Thoracic aorta (tissue), 2 donors: ENCODE data around the gene EFCAB8. TPM values are rescaled to one million over a fixed set of nuclear protein-coding genes. Genes with fewer than 3 reads are reported as not detected.
"Not testable (repeated sequence)": the region's sequence is repeated elsewhere in the genome, so short reads cannot be mapped to it uniquely, and the experiment has no call there.

Source experiments
- ATAC-seq: fragments of 150-250 bp; one replicate; pipeline ENCODE4 v1.8.0; 2017; ENCODE audit warnings: low read depth; ENCODE audit not compliant: insufficient number of reproducible peaks, low FRiP score
- DNase-seq: peaks from one replicate; pipeline ENCODE4 v3.0.0-alpha.2; 2020; ENCODE audit warnings: low spot score
- H3K27ac ChIP-seq, 2 donors: fragments of 200-600 bp; sonication (generic); 1 replicate in 1 of 2; 2 replicates in 1 of 2; pipeline ENCODE4 v1.5.1; 2016; ENCODE audit warnings: mild to moderate bottlenecking in 2 of 2, moderate library complexity in 2 of 2
- H3K27me3 ChIP-seq: fragments of 200-600 bp; sonication (generic); replicated peaks from 2 replicates; pipeline ENCODE4 v1.6.0; 2016; ENCODE audit warnings: mild to moderate bottlenecking; ENCODE audit not compliant: insufficient read depth
- H3K36me3 ChIP-seq: fragments of 200-600 bp; sonication (generic); one replicate; pipeline ENCODE4 v1.5.1; 2016
- H3K4me1 ChIP-seq, 2 donors: fragments of 200-600 bp; sonication (generic); 1 replicate in 1 of 2; 2 replicates in 1 of 2; pipeline versions ENCODE4 v1.5.1 to v1.6.0; 2016; ENCODE audit warnings: low read depth in 2 of 2, mild to moderate bottlenecking in 1 of 2; ENCODE audit not compliant: control insufficient read depth in 1 of 2
- H3K4me3 ChIP-seq: fragments of 200-600 bp; sonication (generic); 2 replicates; pipeline ENCODE4 v1.5.1; 2016; ENCODE audit warnings: mild to moderate bottlenecking
- H3K9me3 ChIP-seq: fragments of 200-600 bp; sonication (generic); 2 replicates; pipeline ENCODE4 v1.5.1; 2016
- total RNA-seq, 2 donors: library from RNA; depleted of rRNA; stranded (reverse); fragments of >200 nt; gene quantifications; one replicate each; pipeline versions ENCODE4 v1.1.0 to v1.2.3, GENCODE V29; 2016
- TF ChIP-seq, protein P1 (sequence below): fragments of 200-600 bp; sonication (generic); IDR thresholded peaks from one replicate; pipeline ENCODE4 v1.5.1; 2019; ENCODE audit warnings: antibody characterized with exemption

Gene EFCAB8
- total RNA-seq, 2 donors from 2014 or later = 1.5 to 2.9 TPM

DNA sequence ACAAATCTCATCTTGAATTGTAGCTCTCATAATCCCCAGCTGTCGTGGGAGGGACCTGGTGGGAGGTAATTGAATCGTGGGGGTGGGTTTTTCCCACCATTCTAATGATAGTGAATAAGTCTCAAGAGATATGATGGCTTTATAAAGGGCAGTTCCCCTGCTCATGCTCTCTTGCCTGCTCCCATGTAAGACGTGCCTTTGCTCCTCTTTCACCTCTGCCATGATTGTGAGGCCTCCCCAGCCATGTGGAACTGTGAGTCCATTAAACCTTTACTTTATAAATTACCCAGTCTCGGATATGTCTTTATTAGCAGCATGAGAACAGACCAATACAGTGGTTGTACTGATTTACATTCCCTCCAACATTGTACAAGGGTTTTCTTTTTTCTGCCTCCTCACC is 75.9 kb downstream of the EFCAB8 start:
- H3K27me3 ChIP-seq = no peaks in the 10 kb centered on the region
- H3K9me3 ChIP-seq = no peaks in the 10 kb centered on the region
- no peaks in the 10 kb centered on the region for H3K4me1 ChIP-seq
- no peaks in the 10 kb centered on the region for H3K36me3 ChIP-seq
- no peak overlapping the region for H3K4me3 ChIP-seq
- H3K27ac ChIP-seq = no peak overlapping the region
- TF ChIP-seq, protein P1, sequence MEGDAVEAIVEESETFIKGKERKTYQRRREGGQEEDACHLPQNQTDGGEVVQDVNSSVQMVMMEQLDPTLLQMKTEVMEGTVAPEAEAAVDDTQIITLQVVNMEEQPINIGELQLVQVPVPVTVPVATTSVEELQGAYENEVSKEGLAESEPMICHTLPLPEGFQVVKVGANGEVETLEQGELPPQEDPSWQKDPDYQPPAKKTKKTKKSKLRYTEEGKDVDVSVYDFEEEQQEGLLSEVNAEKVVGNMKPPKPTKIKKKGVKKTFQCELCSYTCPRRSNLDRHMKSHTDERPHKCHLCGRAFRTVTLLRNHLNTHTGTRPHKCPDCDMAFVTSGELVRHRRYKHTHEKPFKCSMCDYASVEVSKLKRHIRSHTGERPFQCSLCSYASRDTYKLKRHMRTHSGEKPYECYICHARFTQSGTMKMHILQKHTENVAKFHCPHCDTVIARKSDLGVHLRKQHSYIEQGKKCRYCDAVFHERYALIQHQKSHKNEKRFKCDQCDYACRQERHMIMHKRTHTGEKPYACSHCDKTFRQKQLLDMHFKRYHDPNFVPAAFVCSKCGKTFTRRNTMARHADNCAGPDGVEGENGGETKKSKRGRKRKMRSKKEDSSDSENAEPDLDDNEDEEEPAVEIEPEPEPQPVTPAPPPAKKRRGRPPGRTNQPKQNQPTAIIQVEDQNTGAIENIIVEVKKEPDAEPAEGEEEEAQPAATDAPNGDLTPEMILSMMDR = no peak
- ATAC-seq (no peak), DNase-seq (no peak)

DNA sequence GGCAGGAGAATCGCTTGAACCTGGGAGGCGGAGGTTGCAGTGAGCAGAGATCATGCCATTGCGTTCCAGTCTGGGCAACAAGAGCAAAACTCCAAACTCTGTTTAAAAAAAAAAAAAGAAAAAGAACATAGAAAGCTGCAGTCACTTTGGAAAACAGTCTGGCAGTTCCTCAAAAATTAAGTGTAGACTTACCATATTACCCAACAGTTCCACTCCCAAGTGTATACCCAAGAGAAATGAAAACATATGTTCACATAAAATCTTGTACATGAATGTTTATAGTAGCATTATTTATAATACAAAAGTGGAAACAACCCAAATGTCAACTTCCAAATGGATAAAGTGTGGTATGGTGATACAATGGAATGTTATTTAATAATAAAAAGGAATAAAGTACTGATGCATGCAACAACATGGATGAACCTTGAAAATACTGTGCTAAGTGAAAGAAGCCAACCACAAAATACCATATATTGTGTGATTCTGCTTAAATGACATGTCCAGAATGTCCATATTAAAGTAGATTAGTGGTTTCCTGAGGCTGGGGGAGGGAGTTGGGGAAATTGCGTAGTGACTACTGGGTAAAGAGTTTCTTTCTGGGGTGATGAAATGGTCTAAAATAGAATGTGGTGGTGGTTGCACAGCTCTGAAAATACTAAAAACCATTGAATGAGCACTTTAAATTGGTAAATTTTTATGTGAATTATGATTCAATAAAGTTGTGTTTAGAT is 82.6 kb downstream of the EFCAB8 start:
- Histone ChIP-seq H3K36me3 (no peaks in the 10 kb centered on the region), H3K27me3 (no peaks in the 10 kb centered on the region), H3K4me3 (no peak overlapping the region), H3K9me3 (no peaks in the 10 kb centered on the region), H3K4me1 (no peaks in the 10 kb centered on the region), H3K27ac (no peak overlapping the region)
- DNase-seq (no peak), ATAC-seq (no peak)
- TF ChIP-seq, protein P1 = no peak

DNA sequence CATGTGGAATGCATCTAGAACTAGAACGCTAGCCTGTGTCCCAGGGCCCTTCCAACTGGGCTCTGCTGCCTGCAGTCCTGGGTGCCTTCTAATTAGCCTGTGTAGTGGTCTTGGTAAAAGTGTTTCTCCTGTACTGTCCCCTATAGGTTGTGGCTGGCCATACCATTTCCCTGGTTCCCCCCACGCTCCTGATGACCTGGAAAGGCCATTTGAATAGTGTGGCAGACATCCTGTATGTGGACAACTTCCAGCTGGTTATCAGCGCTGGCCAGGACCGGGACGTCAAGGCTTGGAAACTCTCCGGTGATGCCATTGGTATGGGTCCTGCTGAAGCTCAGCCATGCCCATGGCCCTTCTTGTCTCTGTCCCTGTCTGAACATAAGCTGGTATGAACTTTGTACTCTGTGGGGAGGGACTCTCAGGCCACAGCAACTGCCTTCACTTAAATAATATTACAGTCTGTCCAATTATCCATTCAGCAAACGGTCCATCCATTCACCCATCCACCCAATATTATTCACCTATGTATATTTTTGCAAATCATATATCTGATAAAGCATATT is 84.8 kb downstream of the EFCAB8 start:
- no peak overlapping the region for H3K27ac ChIP-seq
- DNase-seq (no peak), ATAC-seq (no peak)
- TF ChIP-seq, protein P1 = no peak
- no peaks in the 10 kb centered on the region for H3K27me3 ChIP-seq
- no peaks in the 10 kb centered on the region for H3K9me3 ChIP-seq
- H3K4me1 ChIP-seq = no peaks in the 10 kb centered on the region
- no peak overlapping the region for H3K4me3 ChIP-seq
- no peaks in the 10 kb centered on the region for H3K36me3 ChIP-seq

DNA sequence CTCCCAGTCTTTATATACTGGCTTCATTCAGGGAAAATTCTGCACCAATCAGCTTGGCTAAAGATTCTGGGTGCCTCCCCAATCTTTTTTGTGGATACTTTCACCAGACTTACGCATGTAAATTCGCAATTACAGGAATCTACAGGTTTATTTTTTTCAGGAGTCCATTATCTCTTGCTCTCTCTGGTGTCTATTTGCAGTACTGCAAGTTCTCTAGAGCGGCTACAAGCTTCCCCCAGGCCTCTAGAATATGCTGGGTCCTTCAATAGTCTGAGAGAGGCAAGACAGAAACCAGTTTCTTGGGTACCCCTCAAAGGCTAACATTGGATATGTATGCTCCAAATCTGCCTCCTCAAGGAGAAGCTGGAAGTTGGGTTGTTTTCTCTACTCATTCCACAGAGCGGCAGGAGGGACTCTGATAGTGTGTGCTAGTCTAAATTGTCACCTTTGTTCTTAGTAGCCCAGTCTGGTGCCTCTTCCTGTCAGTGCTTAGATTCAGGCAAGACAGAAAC is 87.0 kb downstream of the EFCAB8 start:
- H3K27me3 ChIP-seq = no peaks in the 10 kb centered on the region
- no peak overlapping the region for H3K4me3 ChIP-seq
- TF ChIP-seq, protein P1 = no peak
- DNase-seq (no peak), ATAC-seq (no peak)
- H3K9me3 ChIP-seq = no peaks in the 10 kb centered on the region
- H3K27ac ChIP-seq = no peak overlapping the region
- no peaks in the 10 kb centered on the region for H3K36me3 ChIP-seq
- H3K4me1 ChIP-seq = no peaks in the 10 kb centered on the region

DNA sequence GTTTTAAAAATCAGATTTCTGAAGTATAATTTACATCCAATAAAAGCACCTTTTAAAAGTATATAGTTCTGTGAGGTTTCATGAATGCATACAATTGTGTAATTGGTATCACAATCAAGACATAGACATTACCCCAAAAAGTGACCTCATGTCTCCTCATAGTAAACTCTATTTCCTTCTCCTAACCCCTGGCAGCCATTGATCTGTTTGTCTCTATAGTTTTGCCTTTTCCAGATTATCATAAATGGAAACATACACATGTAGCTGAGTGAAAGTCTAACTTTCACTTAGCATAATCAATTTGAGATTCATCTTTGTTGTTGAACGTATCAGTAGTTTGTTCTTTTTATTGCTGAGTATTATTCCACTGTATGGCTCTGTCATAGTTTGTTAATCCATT is 87.9 kb downstream of the EFCAB8 start:
- no peak overlapping the region for H3K27ac ChIP-seq
- no peak overlapping the region for H3K4me3 ChIP-seq
- no peaks in the 10 kb centered on the region for H3K36me3 ChIP-seq
- no peak for DNase-seq
- TF ChIP-seq, protein P1 = no peak
- H3K4me1 ChIP-seq = no peaks in the 10 kb centered on the region
- H3K9me3 ChIP-seq = no peaks in the 10 kb centered on the region
- no peak for ATAC-seq
- H3K27me3 ChIP-seq = no peaks in the 10 kb centered on the region

DNA sequence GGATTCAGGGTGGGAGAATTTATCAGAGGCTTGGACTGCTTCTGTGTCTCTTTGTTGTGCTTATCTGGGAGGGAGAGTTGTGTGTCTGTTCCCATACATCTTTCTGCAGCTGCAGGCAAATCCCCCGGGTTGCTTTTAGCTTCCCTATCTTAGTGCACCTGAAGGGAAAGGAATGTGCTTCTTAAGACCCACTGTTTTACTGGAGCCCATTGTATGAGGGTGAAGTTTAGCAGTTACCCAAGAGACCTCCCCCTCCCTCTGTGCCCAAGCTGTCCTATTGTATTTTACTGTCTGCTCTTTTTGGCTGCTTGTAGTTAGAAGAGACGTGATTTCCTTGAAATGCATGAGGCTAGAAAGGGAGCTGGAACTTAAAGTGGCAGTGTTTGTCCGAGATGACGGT is 91.8 kb downstream of the EFCAB8 start:
- H3K27me3 ChIP-seq, H3K4me3 ChIP-seq, ATAC-seq, H3K27ac ChIP-seq, H3K36me3 ChIP-seq, H3K9me3 ChIP-seq, DNase-seq, H3K4me1 ChIP-seq: not testable (repeated sequence)
